GM18505 (cell line): ENCODE data around the gene REG4.

ENCODE experiments used
- ATAC-seq: cut with Tn5 transposase; IDR thresholded peaks from one replicate; pipeline ENCODE4 v1.9.1; 2021; ENCODE audit not compliant: unreplicated experiment
- POLR2A ChIP-seq: IDR thresholded peaks from 4 replicates; pipeline ENCODE4 v1.6.1; 2011; ENCODE audit warnings: borderline replicate concordance; ENCODE audit not compliant: insufficient read depth, insufficient read length; ENCODE audit errors: extremely low read depth

REG4 gene

GRCh38 chr1:119762953-119763352, 48.3 kb downstream of the REG4 start:
- ATAC-seq: no peak
- no peak for TF ChIP-seq POLR2A

- no peak for ATAC-seq
- TF ChIP-seq POLR2A: no peak
Observed at GRCh38 chr1:119762409-119762808, 48.9 kb downstream of the REG4 start.

GRCh38 chr1:119758584-119758983, 52.7 kb downstream of the REG4 start:
- ATAC-seq: no peak

GRCh38 chr1:119752592-119752991, 58.7 kb downstream of the REG4 start:
- no peak for ATAC-seq
- no peak for TF ChIP-seq POLR2A

More at GRCh38 chr1:119758584-119758983, 52.7 kb downstream of the REG4 start:
- no peak for TF ChIP-seq POLR2A

GRCh38 chr1:119748040-119748439, 63.2 kb downstream of the REG4 start:
- ATAC-seq: no peak
- TF ChIP-seq POLR2A: no peak

GRCh38 chr1:119747451-119747850, 63.8 kb downstream of the REG4 start:
- no peak for TF ChIP-seq POLR2A
- ATAC-seq: no peak

- no peak for ATAC-seq
- TF ChIP-seq POLR2A: no peak
Observed at GRCh38 chr1:119745034-119745433, 66.2 kb downstream of the REG4 start.

- TF ChIP-seq POLR2A: no peak
- no peak for ATAC-seq
Observed at GRCh38 chr1:119744598-119744942, 66.7 kb downstream of the REG4 start.
